ENCODE measurements around the gene DHRSX. TPM values are rescaled to one million over a fixed set of nuclear protein-coding genes. Genes with fewer than 3 reads are reported as not detected.
"Not testable (repeated sequence)": the region's sequence is repeated elsewhere in the genome, so short reads cannot be mapped to it uniquely, and the experiment has no call there.

Gene DHRSX
- total and polyA plus RNA-seq, 7 donors, result 12.5 to 25.2 (median 16.1) TPM

GRCh38 chrX:2385224-2385623 lies 115.6 kb downstream of the DHRSX start:
- Histone ChIP-seq H3K36me3 (peaks cover 0 to 7% (median 0%) of the 10 kb centered on the region in 4 donors), H3K4me3 (no peak overlapping the region), H3K4me1 (no peaks in the 10 kb centered on the region), H3K27ac (no peak overlapping the region), H3K27me3 (no peaks in the 10 kb centered on the region), H3K9me3 (no peaks in the 10 kb centered on the region)
- 69 to 90% methylated on average over 3 of the region's 3 CpGs for WGBS, 2 donors
- intact Hi-C loops (cut with DNase I), result no loop called here
- no peak for DNase-seq
- no peak for TF ChIP-seq POLR2A (IDR thresholded peaks at IDR 0.05)
- TF ChIP-seq EP300 (IDR thresholded peaks at IDR 0.05), result no peak
- TF ChIP-seq POLR2AphosphoS5 (IDR thresholded peaks at IDR 0.05), result no peak
- no peak for TF ChIP-seq CTCF (IDR thresholded peaks at IDR 0.05)

- no peaks in the 10 kb centered on the region for H3K9me3 ChIP-seq
- TF ChIP-seq POLR2A (IDR thresholded peaks at IDR 0.05) (no peak), CTCF (IDR thresholded peaks at IDR 0.05) (no peak), EP300 (IDR thresholded peaks at IDR 0.05) (no peak), POLR2AphosphoS5 (IDR thresholded peaks at IDR 0.05) (no peak)
- WGBS, 2 donors, result 84 to 85% methylated on average over 4 of the region's 4 CpGs
- peaks cover 0 to 6% (median 0%) of the 10 kb centered on the region in 4 donors for H3K36me3 ChIP-seq
- H3K4me1 ChIP-seq, result no peaks in the 10 kb centered on the region
- H3K27me3 ChIP-seq, result no peaks in the 10 kb centered on the region
- no peak overlapping the region for H3K27ac ChIP-seq
- no peak for DNase-seq
- intact Hi-C loops (cut with DNase I), result no loop called here
- no peak overlapping the region for H3K4me3 ChIP-seq
These were observed 116.3 kb downstream of the DHRSX start for GRCh38 chrX:2384486-2384885.

GRCh38 chrX:2383735-2384134 lies 117.0 kb downstream of the DHRSX start:
- no peak for DNase-seq
- intact Hi-C loops (cut with DNase I), result no loop called here

GRCh38 chrX:2383144-2383543 lies 117.6 kb downstream of the DHRSX start:
- intact Hi-C loops (cut with DNase I), result no loop called here
- TF ChIP-seq CTCF (IDR thresholded peaks at IDR 0.05), result no peak
- TF ChIP-seq EP300 (IDR thresholded peaks at IDR 0.05), result no peak
- TF ChIP-seq POLR2A (IDR thresholded peaks at IDR 0.05), result no peak
- TF ChIP-seq POLR2AphosphoS5 (IDR thresholded peaks at IDR 0.05), result no peak
- WGBS, 2 donors, result 96 to 99% methylated on average over 1 of the region's 1 CpG
- Histone ChIP-seq H3K4me1 (no peaks in the 10 kb centered on the region), H3K4me3 (no peak overlapping the region), H3K27ac (no peak overlapping the region), H3K9me3 (no peaks in the 10 kb centered on the region), H3K36me3 (no peaks in the 10 kb centered on the region), H3K27me3 (no peaks in the 10 kb centered on the region)
- DNase-seq, result no peak

More at GRCh38 chrX:2383735-2384134, 117.0 kb downstream of the DHRSX start:
- no peak for TF ChIP-seq CTCF (IDR thresholded peaks at IDR 0.05)
- TF ChIP-seq EP300 (IDR thresholded peaks at IDR 0.05), result no peak
- TF ChIP-seq POLR2A (IDR thresholded peaks at IDR 0.05), result no peak
- no peaks in the 10 kb centered on the region for H3K27me3 ChIP-seq
- 25 to 74% methylated on average over 3 of the region's 3 CpGs for WGBS, 2 donors
- H3K27ac ChIP-seq, result no peak overlapping the region
- no peak overlapping the region for H3K4me3 ChIP-seq
- no peaks in the 10 kb centered on the region for H3K36me3 ChIP-seq
- H3K9me3 ChIP-seq, result no peaks in the 10 kb centered on the region
- H3K4me1 ChIP-seq, result no peaks in the 10 kb centered on the region

- DNase-seq; intact Hi-C loops (cut with DNase I); H3K36me3 ChIP-seq; H3K4me1 ChIP-seq; H3K4me3 ChIP-seq; H3K9me3 ChIP-seq; H3K27ac ChIP-seq; H3K27me3 ChIP-seq: not testable (repeated sequence)
- 80 to 96% methylated on average over 3 of the region's 3 CpGs for WGBS, 2 donors
These were observed 118.2 kb downstream of the DHRSX start for GRCh38 chrX:2382433-2383048.
